Endodermal cell (in vitro differentiated cells): ENCODE results near the gene COL26A1. TPM values are rescaled to one million over a fixed set of nuclear protein-coding genes. Genes with fewer than 3 reads are reported as not detected.

Experiments used
- DNase-seq: peaks from one replicate; pipeline ENCODE4 v3.0.0-alpha.2; 2017
- H3K27ac ChIP-seq: 2 replicates; pipeline ENCODE4 v1.5.1; 2013; ENCODE audit warnings: mild to moderate bottlenecking, low read depth, low read length, moderate library complexity
- H3K27me3 ChIP-seq: 2 replicates; pipeline ENCODE4 v1.6.1; 2013; ENCODE audit warnings: mild to moderate bottlenecking, low read length, moderate library complexity; ENCODE audit not compliant: insufficient read depth, control insufficient read depth, poor library complexity, severe bottlenecking
- H3K36me3 ChIP-seq: 2 replicates; pipeline ENCODE4 v1.7.0; 2013; ENCODE audit warnings: mild to moderate bottlenecking, low read length, moderate library complexity; ENCODE audit not compliant: control insufficient read depth, insufficient read depth
- H3K4me1 ChIP-seq: one replicate; pipeline ENCODE4 v1.7.0; 2013; ENCODE audit warnings: low read length; ENCODE audit not compliant: control insufficient read depth, insufficient read depth
- H3K4me3 ChIP-seq: 2 replicates; pipeline ENCODE4 v1.5.1; 2013; ENCODE audit warnings: mild to moderate bottlenecking, low read length, moderate library complexity
- H3K9ac ChIP-seq: 2 replicates; pipeline ENCODE4 v1.6.1; 2013; ENCODE audit warnings: mild to moderate bottlenecking, low read length, moderate library complexity; ENCODE audit not compliant: poor library complexity, severe bottlenecking; ENCODE audit errors: extremely low read depth
- H3K9me3 ChIP-seq: 2 replicates; pipeline ENCODE4 v1.6.1; 2013; ENCODE audit warnings: mild to moderate bottlenecking, low read length, moderate library complexity; ENCODE audit not compliant: control insufficient read depth
- H3K27ac Mint-ChIP-seq: 2 replicates; pipeline ENCODE4 v1.8.0; 2020; ENCODE audit warnings: mixed read lengths
- H3K27me3 Mint-ChIP-seq: 2 replicates; pipeline ENCODE4 v1.8.0; 2021; ENCODE audit warnings: mild to moderate bottlenecking, mixed read lengths; ENCODE audit not compliant: insufficient read depth
- H3K36me3 Mint-ChIP-seq: 2 replicates; pipeline ENCODE4 v1.8.0; 2020; ENCODE audit warnings: low read depth, mixed read lengths
- H3K4me1 Mint-ChIP-seq: 2 replicates; pipeline ENCODE4 v1.8.0; 2020; ENCODE audit warnings: mixed read lengths
- H3K4me3 Mint-ChIP-seq: 2 replicates; pipeline ENCODE4 v1.8.0; 2020; ENCODE audit warnings: mild to moderate bottlenecking, moderate library complexity, mixed read lengths
- H3K9me3 Mint-ChIP-seq: 2 replicates; pipeline ENCODE4 v1.8.0; 2020; ENCODE audit warnings: mild to moderate bottlenecking, mixed read lengths
- CTCF ChIP-seq: fragments of 200-600 bp; sonication (generic); conservative IDR thresholded peaks from 2 replicates; pipeline ENCODE4 v1.5.0; 2021; ENCODE audit warnings: antibody characterized with exemption, mild to moderate bottlenecking
- WGBS, 2 experiments: methylation state at CpG; one replicate each; pipeline versions ENCODE4 v1.1.5 to v1.1.7; 2013; ENCODE audit warnings: missing lambda C conversion rate in 2 of 2, mixed read lengths in 1 of 2; ENCODE audit not compliant: insufficient coverage in 1 of 2, insufficient read length in 1 of 2; 5-methylcytosine and 5-hydroxymethylcytosine counted together
- total RNA-seq, 2 donors: library from RNA; stranded (reverse); fragmentation: NEBNext Ultra II Directional in 1 of 2; extraction: Animal tissue kit (Norgen Biotek cat#: 25700) in 1 of 2; gene quantifications; 2 replicates in 1 of 2; 3 replicates in 1 of 2; pipeline ENCODE4 v1.2.1, GENCODE V29; 2021

Gene COL26A1
- total RNA-seq, 2 donors from 2014 or later: 41.2 to 47.0 TPM

GRCh38 chr7:101374990-101375389, 12.3 kb downstream of the COL26A1 start:
- Histone ChIP-seq H3K9me3 (no peaks in the 10 kb centered on the region), H3K9ac (no peak overlapping the region), H3K36me3 (peaks cover 12% of the 10 kb centered on the region), H3K4me3 (no peak overlapping the region), H3K4me1 (peaks cover 5% of the 10 kb centered on the region), H3K27ac (no peak overlapping the region), H3K27me3 (no peaks in the 10 kb centered on the region)
- Mint-ChIP-seq H3K27ac (no peak overlapping the region), H3K36me3 (peaks cover 22% of the 10 kb centered on the region), H3K4me3 (no peak overlapping the region), H3K9me3 (no peaks in the 10 kb centered on the region), H3K27me3 (no peaks in the 10 kb centered on the region), H3K4me1 (peaks cover 6% of the 10 kb centered on the region)
- no peak for DNase-seq
- no peak for TF ChIP-seq CTCF
- WGBS, 2 experiments: 88 to 94% methylated on average over 3 of the region's 3 CpGs

- 93% methylated on average over 2 to 5 of the region's 5 CpGs for WGBS, 2 experiments
- Histone ChIP-seq H3K9ac (no peak overlapping the region), H3K27ac (no peak overlapping the region), H3K36me3 (peaks cover 10% of the 10 kb centered on the region), H3K4me1 (peaks cover 5% of the 10 kb centered on the region), H3K9me3 (peaks cover 12% of the 10 kb centered on the region), H3K27me3 (no peaks in the 10 kb centered on the region), H3K4me3 (no peak overlapping the region)
- Mint-ChIP-seq H3K4me1 (peaks cover 6% of the 10 kb centered on the region), H3K36me3 (peaks cover 30% of the 10 kb centered on the region), H3K9me3 (peaks cover 12% of the 10 kb centered on the region), H3K4me3 (no peak overlapping the region), H3K27me3 (no peaks in the 10 kb centered on the region), H3K27ac (no peak overlapping the region)
- DNase-seq: no peak
- no peak for TF ChIP-seq CTCF
Observed at GRCh38 chr7:101376601-101377000, 13.9 kb downstream of the COL26A1 start.

- Mint-ChIP-seq H3K27me3 (no peaks in the 10 kb centered on the region), H3K9me3 (peaks cover 18% of the 10 kb centered on the region), H3K27ac (no peak overlapping the region), H3K4me1 (peaks cover 6% of the 10 kb centered on the region), H3K4me3 (no peak overlapping the region), H3K36me3 (peaks cover 33% of the 10 kb centered on the region)
- H3K27ac ChIP-seq: no peak overlapping the region
- WGBS, 2 experiments: 80 to 97% methylated on average over 4 of the region's 4 CpGs
- peaks cover 18% of the 10 kb centered on the region for H3K9me3 ChIP-seq
- H3K27me3 ChIP-seq: no peaks in the 10 kb centered on the region
- H3K36me3 ChIP-seq: peaks cover 6% of the 10 kb centered on the region
- peaks cover 5% of the 10 kb centered on the region for H3K4me1 ChIP-seq
- no peak for DNase-seq
- H3K4me3 ChIP-seq: no peak overlapping the region
- no peak for TF ChIP-seq CTCF
- H3K9ac ChIP-seq: no peak overlapping the region
Observed at GRCh38 chr7:101377189-101377736, 14.6 kb downstream of the COL26A1 start.
